ENCODE results near the gene ENTHD1. TPM values are rescaled to one million over a fixed set of nuclear protein-coding genes. Genes with fewer than 3 reads are reported as not detected.

The ENTHD1 gene
- total RNA-seq, 3 donors from 2014 or later (not counting 1 experiment from before 2014, with no cell fraction given): not detected

- Histone ChIP-seq H3K9me3 (ENCODE audit: control insufficient read depth, insufficient read depth, low read length) (peaks cover 13% of the 10 kb centered on the region), H3K27ac (ENCODE audit: low read length) (no peak overlapping the region), H3K36me3 (ENCODE audit: control insufficient read depth, insufficient read depth, low read length) (no peaks in the 10 kb centered on the region), H3K4me1 (ENCODE audit: control insufficient read depth, insufficient read depth, low read length) (no peaks in the 10 kb centered on the region), H3K27me3 (ENCODE audit: control insufficient read depth, insufficient read depth, low read length) (peaks cover 2% of the 10 kb centered on the region), H3K4me3 (ENCODE audit: low read length) (no peak overlapping the region)
- Mint-ChIP-seq H3K4me1 (no peaks in the 10 kb centered on the region), H3K27me3 (ENCODE audit: low read depth in 2 of 2) (peaks cover 13% of the 10 kb centered on the region in 2 donors), H3K36me3 (peaks cover 23% of the 10 kb centered on the region), H3K4me3 (no peak overlapping the region), H3K27ac (no peak overlapping the region), H3K9me3 (peaks cover 5 to 17% of the 10 kb centered on the region in 2 donors)
- intact Hi-C loops (cut with micrococcal nuclease): no loop called here
- TF ChIP-seq CTCF (IDR thresholded peaks at IDR 0.05): no peak
- ATAC-seq (no peak), DNase-seq (no peak)
These were observed 95.9 kb downstream of the ENTHD1 start for GRCh38 chr22:39797528-39798147.

- Histone ChIP-seq H3K4me3 (ENCODE audit: low read length) (no peak overlapping the region), H3K36me3 (ENCODE audit: control insufficient read depth, insufficient read depth, low read length) (no peaks in the 10 kb centered on the region), H3K27ac (ENCODE audit: low read length) (no peak overlapping the region), H3K27me3 (ENCODE audit: control insufficient read depth, insufficient read depth, low read length) (no peaks in the 10 kb centered on the region), H3K9me3 (ENCODE audit: control insufficient read depth, insufficient read depth, low read length) (no peaks in the 10 kb centered on the region), H3K4me1 (ENCODE audit: control insufficient read depth, insufficient read depth, low read length) (no peaks in the 10 kb centered on the region)
- intact Hi-C loops (cut with micrococcal nuclease): no loop called here
- no peaks in the 10 kb centered on the region for H3K27me3 Mint-ChIP-seq (ENCODE audit: low read depth in 2 of 2)
- H3K4me3 Mint-ChIP-seq: no peak overlapping the region
- no peak for TF ChIP-seq CTCF (IDR thresholded peaks at IDR 0.05)
- H3K9me3 Mint-ChIP-seq: no peaks in the 10 kb centered on the region
- peaks cover 0 to 8% of the 10 kb centered on the region in 2 donors for H3K4me1 Mint-ChIP-seq
- DNase-seq: no peak
- H3K27ac Mint-ChIP-seq: no peak overlapping the region
- WGBS (ENCODE audit: insufficient coverage): 48% methylated on average over 2 of the region's 2 CpGs
- no peaks in the 10 kb centered on the region for H3K36me3 Mint-ChIP-seq
- no peak for ATAC-seq
These were observed 103.8 kb downstream of the ENTHD1 start for GRCh38 chr22:39789788-39790187.

GRCh38 chr22:39785232-39785631 is 108.3 kb downstream of the ENTHD1 start:
- no peaks in the 10 kb centered on the region for H3K9me3 ChIP-seq (ENCODE audit: control insufficient read depth, insufficient read depth, low read length)
- no peaks in the 10 kb centered on the region for H3K27me3 ChIP-seq (ENCODE audit: control insufficient read depth, insufficient read depth, low read length)
- H3K4me1 ChIP-seq (ENCODE audit: control insufficient read depth, insufficient read depth, low read length): no peaks in the 10 kb centered on the region
- DNase-seq (no peak), ATAC-seq (no peak)
- Mint-ChIP-seq H3K27me3 (ENCODE audit: low read depth in 2 of 2) (peaks cover 4 to 17% of the 10 kb centered on the region in 2 donors), H3K9me3 (no peaks in the 10 kb centered on the region), H3K27ac (no peak overlapping the region), H3K36me3 (no peaks in the 10 kb centered on the region), H3K4me1 (peaks cover 0 to 8% of the 10 kb centered on the region in 2 donors), H3K4me3 (no peak overlapping the region)
- H3K4me3 ChIP-seq (ENCODE audit: low read length): no peak overlapping the region
- H3K27ac ChIP-seq (ENCODE audit: low read length): no peak overlapping the region
- no peaks in the 10 kb centered on the region for H3K36me3 ChIP-seq (ENCODE audit: control insufficient read depth, insufficient read depth, low read length)
- intact Hi-C loops (cut with micrococcal nuclease): no loop called here
- no peak for TF ChIP-seq CTCF (IDR thresholded peaks at IDR 0.05)
- 60% methylated on average over 4 of the region's 5 CpGs for WGBS (ENCODE audit: insufficient coverage)

Data from natural killer cell (primary cell).